HL-60/S4 (cell line): Measurements from ENCODE around the gene GALK1.

ENCODE experiments used
- in situ Hi-C: fragments of 300-500 bp; cut with MboI; formaldehyde crosslinking; loops from 2 replicates; pipeline ENCODE4 v1.14.3; 2022; ENCODE audit warnings: low sequenced_read_pairs

GALK1 gene

GRCh38 chr17:75767881-75768280 is 2.9 kb upstream of the GALK1 start:
- in situ Hi-C loops: loop anchor here (25.0 kb wide), 1 partner anchor 244 kb away; the partner anchor contains the start of gene CDK3

- in situ Hi-C loops: loop anchor here (25.0 kb wide), 1 partner anchor 246 kb away; the partner anchor contains the start of gene CDK3
Observed at GRCh38 chr17:75765981-75766380, 989 bp upstream of the GALK1 start.

GRCh38 chr17:75764417-75764710 is 628 bp downstream of the GALK1 start:
- in situ Hi-C loops: loop anchor here (25.0 kb wide), 1 partner anchor 248 kb away; the partner anchor contains the start of gene CDK3

- in situ Hi-C loops: loop anchor here (25.0 kb wide), 1 partner anchor 248 kb away; the partner anchor contains the start of gene CDK3
Observed at GRCh38 chr17:75763613-75764416, 1.2 kb downstream of the GALK1 start.

- in situ Hi-C loops: loop anchor here (25.0 kb wide), 1 partner anchor 249 kb away; the partner anchor contains the start of gene CDK3
Observed at GRCh38 chr17:75763269-75763607, 1.8 kb downstream of the GALK1 start.

GRCh38 chr17:75762513-75763268 is 2.3 kb downstream of the GALK1 start:
- in situ Hi-C loops: loop anchor here (25.0 kb wide), 1 partner anchor 250 kb away; the partner anchor contains the start of gene CDK3

- in situ Hi-C loops: loop anchor here (25.0 kb wide), 1 partner anchor 252 kb away; the partner anchor contains the start of gene CDK3
Observed at GRCh38 chr17:75759978-75760640, 4.9 kb downstream of the GALK1 start.

- in situ Hi-C loops: loop anchor here (25.0 kb wide), 1 partner anchor 253 kb away; the partner anchor contains the start of gene CDK3
Observed at GRCh38 chr17:75759457-75759856, 5.5 kb downstream of the GALK1 start.

- in situ Hi-C loops: loop anchor here (25.0 kb wide), 1 partner anchor 254 kb away; the partner anchor contains the start of gene CDK3
Observed at GRCh38 chr17:75758131-75758905, 6.7 kb downstream of the GALK1 start.

- in situ Hi-C loops: loop anchor here (25.0 kb wide), 1 partner anchor 255 kb away; the partner anchor contains the start of gene CDK3
Observed at GRCh38 chr17:75757086-75757681, 7.8 kb downstream of the GALK1 start.

GRCh38 chr17:75756451-75757085 is 8.4 kb downstream of the GALK1 start:
- in situ Hi-C loops: loop anchor here (25.0 kb wide), 1 partner anchor 256 kb away; the partner anchor contains the start of gene CDK3

- in situ Hi-C loops: loop anchor here (25.0 kb wide), 1 partner anchor 256 kb away; the partner anchor contains the start of gene CDK3
Observed at GRCh38 chr17:75755990-75756389, 9.0 kb downstream of the GALK1 start.

- in situ Hi-C loops: loop anchor here (25.0 kb wide), 1 partner anchor 257 kb away; the partner anchor contains the start of gene CDK3
Observed at GRCh38 chr17:75755205-75755901, 9.6 kb downstream of the GALK1 start.

GRCh38 chr17:75754378-75755204 is 10.4 kb downstream of the GALK1 start:
- in situ Hi-C loops: loop anchor here (25.0 kb wide), 1 partner anchor 258 kb away; the partner anchor contains the start of gene CDK3

GRCh38 chr17:75753514-75754377 is 11.2 kb downstream of the GALK1 start:
- in situ Hi-C loops: loop anchor here (25.0 kb wide), 1 partner anchor 259 kb away; the partner anchor contains the start of gene CDK3

GRCh38 chr17:75752802-75753513 is 12.0 kb downstream of the GALK1 start:
- in situ Hi-C loops: loop anchor here (25.0 kb wide), 1 partner anchor 259 kb away; the partner anchor contains the start of gene CDK3
